OCI-LY1 (cell line): ENCODE results near the gene PCP4.

Experiments
- H2AFZ ChIP-seq: fragments of 200-600 bp; sonication (generic), shearing (Covaris generic); 2 replicates; pipeline ENCODE4 v1.6.0; 2014; ENCODE audit warnings: antibody characterized with exemption, mild to moderate bottlenecking, low read length
- H3F3A ChIP-seq: fragments of 200-600 bp; sonication (generic), shearing (Covaris generic); 2 replicates; pipeline ENCODE4 v1.6.0; 2014; ENCODE audit warnings: mild to moderate bottlenecking, antibody characterized with exemption, low read length, moderate library complexity; ENCODE audit not compliant: insufficient read depth
- H3K27ac ChIP-seq: fragments of 200-600 bp; sonication (generic); 2 replicates; pipeline ENCODE4 v1.5.1; 2014; ENCODE audit warnings: low read length, mixed run types, mild to moderate bottlenecking, low read depth; ENCODE audit not compliant: poor library complexity, severe bottlenecking
- H3K27me3 ChIP-seq: fragments of 200-600 bp; sonication (generic); 2 replicates; pipeline ENCODE4 v1.6.0; 2014; ENCODE audit warnings: antibody characterized with exemption, mild to moderate bottlenecking, low read length, moderate library complexity; ENCODE audit not compliant: insufficient read depth
- H3K36me3 ChIP-seq: fragments of 200-600 bp; sonication (generic); 2 replicates; pipeline ENCODE4 v1.6.1; 2014; ENCODE audit warnings: mild to moderate bottlenecking, antibody characterized with exemption, low read length, moderate library complexity, mixed read lengths; ENCODE audit not compliant: insufficient read depth
- H3K4me1 ChIP-seq: fragments of 200-600 bp; sonication (generic); 2 replicates; pipeline ENCODE4 v1.5.1; 2014; ENCODE audit warnings: mild to moderate bottlenecking, low read length, moderate library complexity; ENCODE audit not compliant: insufficient read depth, severe bottlenecking
- H3K4me2 ChIP-seq: fragments of 200-600 bp; sonication (generic), shearing (Covaris generic); 2 replicates; pipeline ENCODE4 v1.6.1; 2014; ENCODE audit warnings: low read length
- H3K4me3 ChIP-seq: fragments of 200-600 bp; sonication (generic); 2 replicates; pipeline ENCODE4 v1.5.1; 2014; ENCODE audit warnings: low read length, low read depth, mild to moderate bottlenecking, mixed read lengths; ENCODE audit not compliant: poor library complexity, severe bottlenecking
- H3K79me2 ChIP-seq: fragments of 200-600 bp; shearing (Covaris generic); 2 replicates; pipeline ENCODE4 v1.6.1; 2016; ENCODE audit warnings: mixed run types, low read length, mixed read lengths; ENCODE audit not compliant: insufficient read depth
- H3K9ac ChIP-seq: fragments of 200-600 bp; sonication (generic), shearing (Covaris generic); 2 replicates; pipeline ENCODE4 v1.6.1; 2014; ENCODE audit warnings: mild to moderate bottlenecking, low read length, mixed read lengths
- H3K9me2 ChIP-seq: fragments of 200-600 bp; sonication (generic), shearing (Covaris generic); 2 replicates; pipeline ENCODE4 v1.6.1; 2014; ENCODE audit warnings: low read depth, mild to moderate bottlenecking, low read length, mixed read lengths
- H3K9me3 ChIP-seq: fragments of 200-600 bp; shearing (Covaris generic); 2 replicates; pipeline ENCODE4 v1.6.1; 2014; ENCODE audit warnings: low read length, mixed read lengths
- H4K20me1 ChIP-seq: fragments of 200-600 bp; sonication (generic), shearing (Covaris generic); 2 replicates; pipeline ENCODE4 v1.6.0; 2016; ENCODE audit warnings: mild to moderate bottlenecking, low read length; ENCODE audit not compliant: insufficient read depth
- EZH2 ChIP-seq: fragments of 200-600 bp; sonication (generic), shearing (Covaris generic); IDR thresholded peaks from 2 replicates; pipeline ENCODE4 v1.8.0; 2017; ENCODE audit warnings: borderline replicate concordance, mixed run types, mild to moderate bottlenecking, antibody characterized with exemption, low read length, moderate library complexity, mixed read lengths
- TF ChIP-seq, protein P1 (sequence below): fragments of 200-600 bp; sonication (generic), shearing (Covaris generic); IDR thresholded peaks from 2 replicates; pipeline ENCODE4 v1.5.1; 2017; ENCODE audit warnings: mild to moderate bottlenecking, antibody characterized with exemption, low read length, moderate library complexity, mixed read lengths

The PCP4 gene

DNA sequence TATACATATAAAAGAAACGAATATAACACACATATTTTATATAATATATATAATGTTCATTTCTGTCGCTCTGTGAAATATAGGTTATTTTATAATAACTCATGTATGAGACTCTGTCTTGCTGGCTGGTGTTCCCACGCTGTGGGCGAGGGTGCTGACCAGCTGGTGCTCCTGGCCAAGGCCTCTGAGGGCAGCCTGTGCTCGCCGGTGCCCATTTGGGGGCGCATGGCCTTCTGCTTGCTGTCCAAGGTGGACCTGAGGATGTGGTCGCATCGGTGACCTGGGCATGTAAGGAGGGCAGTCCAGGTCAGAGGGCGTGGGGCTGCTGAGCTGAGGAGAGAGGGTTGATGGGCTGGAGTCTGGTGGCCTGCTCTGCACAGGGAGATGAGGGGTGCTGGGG lies 1.1 kb upstream of the PCP4 start:
- Histone ChIP-seq H3K9ac (no peak overlapping the region), H3K4me3 (no peak overlapping the region), H3K9me2 (no peaks in the 10 kb centered on the region), H3K27ac (no peak overlapping the region), H3K79me2 (no peaks in the 10 kb centered on the region), H4K20me1 (no peaks in the 10 kb centered on the region), H2AFZ (no peak overlapping the region), H3K4me2 (no peak overlapping the region), H3K9me3 (no peaks in the 10 kb centered on the region), H3K36me3 (no peaks in the 10 kb centered on the region), H3K4me1 (no peaks in the 10 kb centered on the region), H3K27me3 (no peaks in the 10 kb centered on the region), H3F3A (no peaks in the 10 kb centered on the region)
- TF ChIP-seq, protein P1, sequence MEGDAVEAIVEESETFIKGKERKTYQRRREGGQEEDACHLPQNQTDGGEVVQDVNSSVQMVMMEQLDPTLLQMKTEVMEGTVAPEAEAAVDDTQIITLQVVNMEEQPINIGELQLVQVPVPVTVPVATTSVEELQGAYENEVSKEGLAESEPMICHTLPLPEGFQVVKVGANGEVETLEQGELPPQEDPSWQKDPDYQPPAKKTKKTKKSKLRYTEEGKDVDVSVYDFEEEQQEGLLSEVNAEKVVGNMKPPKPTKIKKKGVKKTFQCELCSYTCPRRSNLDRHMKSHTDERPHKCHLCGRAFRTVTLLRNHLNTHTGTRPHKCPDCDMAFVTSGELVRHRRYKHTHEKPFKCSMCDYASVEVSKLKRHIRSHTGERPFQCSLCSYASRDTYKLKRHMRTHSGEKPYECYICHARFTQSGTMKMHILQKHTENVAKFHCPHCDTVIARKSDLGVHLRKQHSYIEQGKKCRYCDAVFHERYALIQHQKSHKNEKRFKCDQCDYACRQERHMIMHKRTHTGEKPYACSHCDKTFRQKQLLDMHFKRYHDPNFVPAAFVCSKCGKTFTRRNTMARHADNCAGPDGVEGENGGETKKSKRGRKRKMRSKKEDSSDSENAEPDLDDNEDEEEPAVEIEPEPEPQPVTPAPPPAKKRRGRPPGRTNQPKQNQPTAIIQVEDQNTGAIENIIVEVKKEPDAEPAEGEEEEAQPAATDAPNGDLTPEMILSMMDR, result no peak
- no peak for TF ChIP-seq EZH2

DNA sequence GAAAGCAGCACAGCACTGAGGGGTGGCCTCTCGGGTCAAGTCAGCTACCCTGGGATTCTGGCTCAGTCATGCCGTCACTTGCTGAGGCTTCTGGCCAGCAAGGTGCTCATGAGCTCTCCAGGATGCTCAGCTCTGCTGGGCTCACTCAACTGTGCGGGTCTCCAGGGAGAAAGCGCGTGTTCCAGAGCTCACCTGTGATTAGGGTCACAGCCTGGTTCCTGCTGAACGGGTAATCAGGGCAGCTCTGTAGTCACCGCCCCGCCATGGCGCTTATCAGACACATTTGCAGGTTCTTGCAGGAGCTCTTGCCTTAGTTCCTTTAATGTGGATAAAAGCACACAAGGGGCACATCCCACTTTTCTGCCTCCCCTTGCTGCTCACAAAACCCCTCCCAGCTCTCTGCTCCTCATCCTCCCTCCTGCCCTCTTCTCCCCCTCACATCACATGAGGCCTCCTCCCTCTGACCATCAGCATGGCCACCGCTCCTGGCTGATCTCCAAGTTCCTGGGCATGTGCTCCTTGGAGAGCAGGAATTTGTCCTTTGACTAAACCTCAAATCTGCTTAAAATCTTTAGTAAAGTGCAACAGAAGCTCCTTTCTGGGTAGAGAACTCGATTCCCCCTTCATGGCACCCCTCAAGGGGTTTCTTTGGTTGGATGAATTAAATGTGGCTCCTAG lies 2.0 kb downstream of the PCP4 start:
- no peaks in the 10 kb centered on the region for H3K36me3 ChIP-seq
- no peaks in the 10 kb centered on the region for H4K20me1 ChIP-seq
- H3K4me2 ChIP-seq, result no peak overlapping the region
- no peaks in the 10 kb centered on the region for H3F3A ChIP-seq
- H3K27ac ChIP-seq, result no peak overlapping the region
- no peak for TF ChIP-seq EZH2
- TF ChIP-seq, protein P1, result no peak
- H2AFZ ChIP-seq, result no peak overlapping the region
- H3K4me1 ChIP-seq, result no peaks in the 10 kb centered on the region
- H3K27me3 ChIP-seq, result no peaks in the 10 kb centered on the region
- H3K79me2 ChIP-seq, result no peaks in the 10 kb centered on the region
- H3K4me3 ChIP-seq, result no peak overlapping the region
- H3K9me2 ChIP-seq, result no peaks in the 10 kb centered on the region
- no peaks in the 10 kb centered on the region for H3K9me3 ChIP-seq
- no peak overlapping the region for H3K9ac ChIP-seq

DNA sequence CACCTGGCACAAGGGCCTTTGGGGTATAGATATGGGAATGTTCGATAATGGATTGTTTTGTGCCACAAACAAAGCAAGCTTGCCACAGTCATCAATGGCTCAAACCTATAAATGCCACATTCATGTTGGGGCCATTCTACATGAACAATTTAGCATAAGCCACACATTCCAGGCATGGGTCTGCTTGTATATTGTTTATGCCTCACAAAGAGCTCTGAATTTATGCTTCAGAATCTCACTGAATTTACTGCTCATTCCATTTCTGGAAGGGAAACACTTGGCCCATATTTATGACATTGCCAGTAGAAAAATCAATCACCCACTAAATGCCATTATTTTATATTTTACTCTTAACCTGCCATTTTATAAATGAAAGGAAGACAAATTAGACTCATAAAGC lies 6.4 kb downstream of the PCP4 start:
- Histone ChIP-seq H2AFZ (no peak overlapping the region), H3K27ac (no peak overlapping the region), H3K9me3 (no peaks in the 10 kb centered on the region), H3K9me2 (no peaks in the 10 kb centered on the region), H4K20me1 (no peaks in the 10 kb centered on the region), H3K4me1 (no peaks in the 10 kb centered on the region), H3K9ac (no peak overlapping the region), H3K27me3 (no peaks in the 10 kb centered on the region), H3K4me3 (no peak overlapping the region), H3K79me2 (no peaks in the 10 kb centered on the region), H3F3A (no peaks in the 10 kb centered on the region), H3K36me3 (no peaks in the 10 kb centered on the region), H3K4me2 (no peak overlapping the region)
- no peak for TF ChIP-seq EZH2
- TF ChIP-seq, protein P1, result no peak
